Measurements from ENCODE around the gene MGRN1. TPM values are rescaled to one million over a fixed set of nuclear protein-coding genes. Genes with fewer than 3 reads are reported as not detected.
A peak's percentile ranks its signal among the peaks of the same experiment; 100 is the strongest.

Gene MGRN1
- 83.9 TPM for polyA plus RNA-seq (2013, experiment 1 of 4)
- 83.1 TPM for polyA plus RNA-seq (2013, experiment 2 of 4)
- polyA plus RNA-seq (2013, experiment 3 of 4), result 46.7 TPM
- 56.9 TPM for polyA plus RNA-seq (2013, experiment 4 of 4)

- Histone ChIP-seq H3K9me3 (ENCODE audit: control insufficient read depth, low read length) (no peaks in the 10 kb centered on the region), H3K4me3 (ENCODE audit: insufficient read depth, low read depth, low read length) (peak within 1 kb of the TSS; percentile 72), H3K36me3 (ENCODE audit: control insufficient read depth, insufficient read depth, low read length) (no peaks in the 10 kb centered on the region), H3K27ac (ENCODE audit: insufficient read depth, low read depth, low read length, poor library complexity, severe bottlenecking) (peak within 1 kb of the TSS; percentile 78), H3K27me3 (ENCODE audit: control insufficient read depth, insufficient read depth, low read length, poor library complexity, severe bottlenecking) (no peaks in the 10 kb centered on the region), H3K4me1 (ENCODE audit: control insufficient read depth, insufficient read depth, low read length) (peaks cover 7% of the 10 kb centered on the region)
- WGBS, 2 experiments, result 15 to 16% methylated on average over 42 of the region's 42 CpGs
These were observed at the start of gene MGRN1 for GRCh38 chr16:4624015-4624826. TSS of gene MGRN1 (plus strand) at chr16:4624826. CDS start at chr16:4624961, 135 bp downstream.

DNA sequence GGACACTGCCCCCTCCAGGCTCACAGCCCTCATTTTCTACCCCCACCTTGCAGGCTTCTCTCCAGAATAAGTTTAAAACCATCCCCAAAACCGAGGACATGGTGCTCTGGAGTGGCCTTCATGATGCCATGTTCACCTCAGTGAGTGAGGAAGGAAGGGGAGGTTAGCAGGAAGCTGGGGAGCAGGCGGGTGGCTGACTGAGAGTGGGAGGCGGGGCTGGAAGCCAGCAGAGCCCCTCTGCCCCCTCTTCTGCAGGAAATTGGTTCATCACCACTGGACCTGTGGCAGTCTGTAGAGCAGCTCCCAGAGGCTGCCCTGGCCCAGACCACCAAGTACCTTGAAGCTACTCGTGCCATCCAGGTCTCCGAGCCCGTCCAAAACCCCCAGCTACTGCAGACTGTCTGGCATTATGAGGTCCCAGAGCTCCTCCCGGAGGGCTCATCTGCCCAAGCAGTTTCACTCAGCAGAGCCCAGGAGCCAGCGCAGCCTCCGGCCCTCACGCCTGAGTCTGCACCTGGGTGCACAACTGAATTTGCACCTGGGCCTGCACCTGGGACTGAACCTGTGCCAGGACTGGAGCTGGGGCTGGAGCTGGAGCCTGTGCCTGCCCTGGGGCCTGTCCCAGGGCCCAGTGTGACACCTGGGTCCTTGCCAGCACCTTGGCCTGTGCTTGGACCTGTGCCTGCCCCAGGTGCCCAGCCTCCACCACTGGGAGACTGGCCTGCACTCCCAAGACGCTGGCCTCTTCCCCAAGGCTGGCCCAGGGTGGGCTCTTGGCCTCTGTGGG is 49.5 kb upstream of the MGRN1 start:
- Histone ChIP-seq H3K4me1 (ENCODE audit: control insufficient read depth, insufficient read depth, low read length) (no peaks in the 10 kb centered on the region), H3K9me3 (ENCODE audit: control insufficient read depth, low read length) (no peaks in the 10 kb centered on the region), H3K27me3 (ENCODE audit: control insufficient read depth, insufficient read depth, low read length, poor library complexity, severe bottlenecking) (no peaks in the 10 kb centered on the region), H3K36me3 (ENCODE audit: control insufficient read depth, insufficient read depth, low read length) (no peaks in the 10 kb centered on the region), H3K27ac (ENCODE audit: insufficient read depth, low read depth, low read length, poor library complexity, severe bottlenecking) (no peak overlapping the region), H3K4me3 (ENCODE audit: insufficient read depth, low read depth, low read length) (no peak overlapping the region)
- 84 to 86% methylated on average over 11 of the region's 11 CpGs for WGBS, 2 experiments

DNA sequence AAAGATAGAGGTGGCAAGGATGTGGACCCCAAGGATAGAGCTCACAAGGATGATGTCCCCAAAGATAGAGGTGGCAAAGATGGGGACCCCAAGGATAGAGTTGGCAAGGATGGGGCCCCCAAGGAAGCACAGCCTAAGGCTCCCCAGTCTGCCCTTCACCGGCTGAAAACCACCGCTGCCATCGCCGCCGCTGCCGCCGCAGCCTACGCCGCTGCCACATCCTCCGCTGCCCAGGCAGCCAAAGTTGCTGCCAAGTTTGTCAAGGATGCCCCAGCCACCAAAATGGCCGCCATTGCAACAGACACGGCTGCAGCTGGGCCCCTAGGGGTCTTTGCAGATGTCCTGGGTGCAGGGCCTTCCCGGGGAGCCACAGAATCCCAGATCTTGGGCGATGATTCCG is 48.6 kb upstream of the MGRN1 start:
- H3K4me3 ChIP-seq (ENCODE audit: insufficient read depth, low read depth, low read length), result no peak overlapping the region
- no peak overlapping the region for H3K27ac ChIP-seq (ENCODE audit: insufficient read depth, low read depth, low read length, poor library complexity, severe bottlenecking)
- no peaks in the 10 kb centered on the region for H3K27me3 ChIP-seq (ENCODE audit: control insufficient read depth, insufficient read depth, low read length, poor library complexity, severe bottlenecking)
- no peaks in the 10 kb centered on the region for H3K36me3 ChIP-seq (ENCODE audit: control insufficient read depth, insufficient read depth, low read length)
- no peaks in the 10 kb centered on the region for H3K9me3 ChIP-seq (ENCODE audit: control insufficient read depth, low read length)
- 95 to 97% methylated on average over 15 of the region's 15 CpGs for WGBS, 2 experiments
- no peaks in the 10 kb centered on the region for H3K4me1 ChIP-seq (ENCODE audit: control insufficient read depth, insufficient read depth, low read length)

GRCh38 chr16:4578961-4579530 is 45.6 kb upstream of the MGRN1 start:
- no peaks in the 10 kb centered on the region for H3K36me3 ChIP-seq (ENCODE audit: control insufficient read depth, insufficient read depth, low read length)
- H3K27ac ChIP-seq (ENCODE audit: insufficient read depth, low read depth, low read length, poor library complexity, severe bottlenecking), result no peak overlapping the region
- H3K4me3 ChIP-seq (ENCODE audit: insufficient read depth, low read depth, low read length), result no peak overlapping the region
- H3K9me3 ChIP-seq (ENCODE audit: control insufficient read depth, low read length), result no peaks in the 10 kb centered on the region
- H3K27me3 ChIP-seq (ENCODE audit: control insufficient read depth, insufficient read depth, low read length, poor library complexity, severe bottlenecking), result no peaks in the 10 kb centered on the region
- H3K4me1 ChIP-seq (ENCODE audit: control insufficient read depth, insufficient read depth, low read length), result no peaks in the 10 kb centered on the region
- WGBS, 2 experiments, result 92 to 93% methylated on average over 13 of the region's 13 CpGs

GRCh38 chr16:4580250-4580649 is 44.4 kb upstream of the MGRN1 start:
- 92 to 96% methylated on average over 4 to 5 of the region's 6 CpGs for WGBS, 2 experiments
- Histone ChIP-seq H3K36me3 (ENCODE audit: control insufficient read depth, insufficient read depth, low read length) (no peaks in the 10 kb centered on the region), H3K9me3 (ENCODE audit: control insufficient read depth, low read length) (no peaks in the 10 kb centered on the region), H3K27me3 (ENCODE audit: control insufficient read depth, insufficient read depth, low read length, poor library complexity, severe bottlenecking) (no peaks in the 10 kb centered on the region), H3K4me1 (ENCODE audit: control insufficient read depth, insufficient read depth, low read length) (no peaks in the 10 kb centered on the region), H3K27ac (ENCODE audit: insufficient read depth, low read depth, low read length, poor library complexity, severe bottlenecking) (no peak overlapping the region), H3K4me3 (ENCODE audit: insufficient read depth, low read depth, low read length) (no peak overlapping the region)

GRCh38 chr16:4583906-4584305 is 40.7 kb upstream of the MGRN1 start:
- no peak overlapping the region for H3K27ac ChIP-seq (ENCODE audit: insufficient read depth, low read depth, low read length, poor library complexity, severe bottlenecking)
- no peaks in the 10 kb centered on the region for H3K27me3 ChIP-seq (ENCODE audit: control insufficient read depth, insufficient read depth, low read length, poor library complexity, severe bottlenecking)
- 94 to 96% methylated on average over 4 of the region's 4 CpGs for WGBS, 2 experiments
- H3K36me3 ChIP-seq (ENCODE audit: control insufficient read depth, insufficient read depth, low read length), result no peaks in the 10 kb centered on the region
- no peak overlapping the region for H3K4me3 ChIP-seq (ENCODE audit: insufficient read depth, low read depth, low read length)
- no peaks in the 10 kb centered on the region for H3K9me3 ChIP-seq (ENCODE audit: control insufficient read depth, low read length)
- H3K4me1 ChIP-seq (ENCODE audit: control insufficient read depth, insufficient read depth, low read length), result no peaks in the 10 kb centered on the region

DNA sequence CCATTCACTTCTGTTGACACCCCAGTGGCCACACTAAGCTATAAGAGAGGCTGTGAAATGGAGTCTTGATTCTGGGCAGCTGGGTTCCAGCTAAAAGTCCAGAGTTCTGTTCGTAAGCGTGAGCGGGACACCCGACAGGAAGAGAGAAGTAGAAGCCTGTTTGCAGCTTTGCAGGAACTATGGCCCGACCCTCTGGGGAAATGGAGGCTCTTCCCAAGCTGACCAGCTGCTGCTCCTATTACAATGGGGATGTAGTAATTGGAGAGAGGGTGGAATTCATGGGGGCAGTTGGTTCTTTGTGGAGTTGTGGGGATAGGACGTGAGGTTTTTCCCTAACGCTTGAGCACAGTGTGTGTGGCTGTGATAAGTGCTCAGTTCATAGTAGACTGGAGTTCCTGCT is 38.3 kb upstream of the MGRN1 start:
- H3K36me3 ChIP-seq (ENCODE audit: control insufficient read depth, insufficient read depth, low read length), result no peaks in the 10 kb centered on the region
- WGBS, 2 experiments, result 89 to 90% methylated on average over 7 of the region's 7 CpGs
- no peaks in the 10 kb centered on the region for H3K27me3 ChIP-seq (ENCODE audit: control insufficient read depth, insufficient read depth, low read length, poor library complexity, severe bottlenecking)
- no peak overlapping the region for H3K27ac ChIP-seq (ENCODE audit: insufficient read depth, low read depth, low read length, poor library complexity, severe bottlenecking)
- H3K9me3 ChIP-seq (ENCODE audit: control insufficient read depth, low read length), result no peaks in the 10 kb centered on the region
- no peak overlapping the region for H3K4me3 ChIP-seq (ENCODE audit: insufficient read depth, low read depth, low read length)
- no peaks in the 10 kb centered on the region for H3K4me1 ChIP-seq (ENCODE audit: control insufficient read depth, insufficient read depth, low read length)

DNA sequence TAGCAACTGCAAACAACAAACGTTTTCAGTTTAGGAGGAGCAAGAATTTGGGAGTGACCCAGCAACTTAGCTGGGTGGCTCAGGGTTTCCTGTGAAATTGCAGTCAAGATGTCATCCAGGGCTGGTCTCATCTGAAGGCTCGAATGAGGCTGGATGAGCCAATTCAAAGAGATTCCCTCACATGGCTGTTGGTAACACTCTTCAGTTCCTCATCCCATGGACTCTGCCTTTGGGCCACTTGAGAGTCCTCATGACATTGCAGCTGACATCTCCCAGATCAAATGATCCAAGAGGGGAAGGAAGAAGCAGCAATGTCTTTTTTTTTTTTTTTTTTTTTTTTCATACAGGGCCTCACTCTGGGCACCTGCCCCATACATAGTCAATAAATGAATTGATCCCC is 36.2 kb upstream of the MGRN1 start:
- Histone ChIP-seq H3K4me1 (ENCODE audit: control insufficient read depth, insufficient read depth, low read length) (peaks cover 7% of the 10 kb centered on the region), H3K27ac (ENCODE audit: insufficient read depth, low read depth, low read length, poor library complexity, severe bottlenecking) (no peak overlapping the region), H3K4me3 (ENCODE audit: insufficient read depth, low read depth, low read length) (no peak overlapping the region), H3K27me3 (ENCODE audit: control insufficient read depth, insufficient read depth, low read length, poor library complexity, severe bottlenecking) (no peaks in the 10 kb centered on the region), H3K9me3 (ENCODE audit: control insufficient read depth, low read length) (no peaks in the 10 kb centered on the region), H3K36me3 (ENCODE audit: control insufficient read depth, insufficient read depth, low read length) (no peaks in the 10 kb centered on the region)
- WGBS, 2 experiments, result 86 to 88% methylated on average over 2 of the region's 2 CpGs

- peaks cover 7% of the 10 kb centered on the region for H3K4me1 ChIP-seq (ENCODE audit: control insufficient read depth, insufficient read depth, low read length)
- no peak overlapping the region for H3K4me3 ChIP-seq (ENCODE audit: insufficient read depth, low read depth, low read length)
- H3K9me3 ChIP-seq (ENCODE audit: control insufficient read depth, low read length), result no peaks in the 10 kb centered on the region
- WGBS, 2 experiments, result 94 to 97% methylated on average over 6 of the region's 6 CpGs
- no peaks in the 10 kb centered on the region for H3K27me3 ChIP-seq (ENCODE audit: control insufficient read depth, insufficient read depth, low read length, poor library complexity, severe bottlenecking)
- H3K27ac ChIP-seq (ENCODE audit: insufficient read depth, low read depth, low read length, poor library complexity, severe bottlenecking), result no peak overlapping the region
- no peaks in the 10 kb centered on the region for H3K36me3 ChIP-seq (ENCODE audit: control insufficient read depth, insufficient read depth, low read length)
These were observed 35.7 kb upstream of the MGRN1 start for GRCh38 chr16:4588961-4589360.

GRCh38 chr16:4591191-4591590 is 33.4 kb upstream of the MGRN1 start:
- H3K36me3 ChIP-seq (ENCODE audit: control insufficient read depth, insufficient read depth, low read length), result no peaks in the 10 kb centered on the region
- H3K4me3 ChIP-seq (ENCODE audit: insufficient read depth, low read depth, low read length), result no peak overlapping the region
- H3K27me3 ChIP-seq (ENCODE audit: control insufficient read depth, insufficient read depth, low read length, poor library complexity, severe bottlenecking), result no peaks in the 10 kb centered on the region
- peaks cover 7% of the 10 kb centered on the region for H3K4me1 ChIP-seq (ENCODE audit: control insufficient read depth, insufficient read depth, low read length)
- no peak overlapping the region for H3K27ac ChIP-seq (ENCODE audit: insufficient read depth, low read depth, low read length, poor library complexity, severe bottlenecking)
- 94 to 96% methylated on average over 5 to 6 of the region's 6 CpGs for WGBS, 2 experiments
- H3K9me3 ChIP-seq (ENCODE audit: control insufficient read depth, low read length), result no peaks in the 10 kb centered on the region

Data from ectodermal cell (in vitro differentiated cells).